Activated B cell treated with CpG ODN at 0.5 μM for 24 hours (primary cell): Measurements from ENCODE around the gene GPM6B. TPM values are rescaled to one million over a fixed set of nuclear protein-coding genes. Genes with fewer than 3 reads are reported as not detected.

Experiments used
- ATAC-seq: fragments of 200-7000 bp; cut with Tn5 transposase; one replicate; pipeline ENCODE4 v1.10.0; 2021; ENCODE audit warnings: low read depth, mild to moderate bottlenecking, moderate library complexity
- CTCF ChIA-PET: fragments of 350-600 bp; sonication (Branson Sonifier 250); formaldehyde crosslinking; loops from one replicate; lab custom pipeline; 2021; ENCODE audit warnings: antibody characterized with exemption; lab: Charles Lee
- POLR2A ChIA-PET: fragments of 350-600 bp; sonication (Branson Sonifier 250); formaldehyde crosslinking; loops from one replicate; lab custom pipeline; 2021; ENCODE audit warnings: antibody characterized with exemption; lab: Charles Lee
- DNase-seq: peaks from one replicate; pipeline ENCODE4 v3.0.0; 2022
- H3K27ac Mint-ChIP-seq: one replicate; pipeline ENCODE4 v1.8.0; 2020; ENCODE audit warnings: mixed read lengths
- H3K27me3 Mint-ChIP-seq: one replicate; pipeline ENCODE4 v1.8.0; 2021; ENCODE audit warnings: mixed read lengths
- H3K36me3 Mint-ChIP-seq: one replicate; pipeline ENCODE4 v1.8.0; 2021; ENCODE audit warnings: low read depth, mixed read lengths
- H3K4me1 Mint-ChIP-seq: one replicate; pipeline ENCODE4 v1.8.0; 2021; ENCODE audit warnings: mixed read lengths
- H3K4me3 Mint-ChIP-seq: one replicate; pipeline ENCODE4 v1.8.0; 2020; ENCODE audit warnings: mild to moderate bottlenecking, mixed read lengths
- H3K9me3 Mint-ChIP-seq: one replicate; pipeline ENCODE4 v1.8.0; 2020; ENCODE audit warnings: mixed read lengths
- CTCF ChIP-seq: fragments of 200-600 bp; IDR thresholded peaks from one replicate; pipeline ENCODE4 v1.8.0; 2022; ENCODE audit warnings: antibody characterized with exemption, mild to moderate bottlenecking
- intact Hi-C: fragments of 100-400 bp; cut with micrococcal nuclease; formaldehyde crosslinking; loops from one replicate; pipeline ENCODE4 v1.15.1; 2024
- total RNA-seq: library from RNA; stranded (reverse); gene quantifications from 2 replicates; pipeline ENCODE4 v1.2.3, GENCODE V29; 2022

The GPM6B gene
- total RNA-seq, 1 donor from 2014 or later, result not detected

- Mint-ChIP-seq H3K27ac (no peak overlapping the region), H3K4me1 (peaks cover 66% of the 10 kb centered on the region), H3K36me3 (peaks cover 55% of the 10 kb centered on the region), H3K4me3 (no peak overlapping the region), H3K27me3 (no peaks in the 10 kb centered on the region), H3K9me3 (no peaks in the 10 kb centered on the region)
- ATAC-seq (no peak), DNase-seq (no peak)
- TF ChIP-seq CTCF, result no peak
- ChIA-PET POLR2A (interaction anchor here (0.6 kb wide), 2 partner anchors 87 to 780 kb away, joined by 3 read pairs; no protein-coding TSS in a partner anchor), CTCF (no interaction called here)
- intact Hi-C loops, result no loop called here
Observed at GRCh38 chrX:13756381-13756780, 60.5 kb downstream of the GPM6B start.

- ATAC-seq, result no peak
- peaks cover 64% of the 10 kb centered on the region for H3K4me1 Mint-ChIP-seq
Observed at GRCh38 chrX:13755254-13755653, 61.6 kb downstream of the GPM6B start.

GRCh38 chrX:13754765-13755164 is 62.1 kb downstream of the GPM6B start:
- no peak for TF ChIP-seq CTCF
- no peak overlapping the region for H3K4me3 Mint-ChIP-seq
- H3K27ac Mint-ChIP-seq, result peak overlapping the region; percentile 59
- DNase-seq (no peak), ATAC-seq (no peak)
- POLR2A ChIA-PET, result interaction anchor here (1.0 kb wide), 1 partner anchor 21 kb away, joined by 8 read pairs; the partner anchor contains the start of genes OFD1 and TRAPPC2
- no peaks in the 10 kb centered on the region for H3K27me3 Mint-ChIP-seq
- no peaks in the 10 kb centered on the region for H3K9me3 Mint-ChIP-seq
- intact Hi-C loops, result loop anchor here (5.0 kb wide), 1 partner anchor 247 kb away; no protein-coding TSS in a partner anchor
- peaks cover 62% of the 10 kb centered on the region for H3K4me1 Mint-ChIP-seq
- CTCF ChIA-PET, result interaction anchor here (0.8 kb wide), 2 partner anchors 274 to 1395 kb away, joined by 3 read pairs; no protein-coding TSS in a partner anchor
- H3K36me3 Mint-ChIP-seq, result peaks cover 55% of the 10 kb centered on the region

More at GRCh38 chrX:13755254-13755653, 61.6 kb downstream of the GPM6B start:
- Mint-ChIP-seq H3K9me3 (no peaks in the 10 kb centered on the region), H3K27ac (peak overlapping the region; percentile 59), H3K4me3 (peak overlapping the region; percentile 32), H3K36me3 (peaks cover 56% of the 10 kb centered on the region), H3K27me3 (no peaks in the 10 kb centered on the region)
- intact Hi-C loops, result no loop called here
- ChIA-PET CTCF (interaction anchor here (0.8 kb wide), 2 partner anchors 273 to 1395 kb away, joined by 3 read pairs; no protein-coding TSS in a partner anchor), POLR2A (interaction anchor here (1.0 kb wide), 1 partner anchor 21 kb away, joined by 8 read pairs; the partner anchor contains the start of genes OFD1 and TRAPPC2)
- no peak for TF ChIP-seq CTCF
- no peak for DNase-seq

- H3K9me3 Mint-ChIP-seq, result no peaks in the 10 kb centered on the region
- H3K27ac Mint-ChIP-seq, result peak overlapping the region; percentile 88
- ATAC-seq, result peak; percentile 66
- CTCF ChIA-PET, result interaction anchor here (0.9 kb wide), 1 partner anchor 938 kb away, joined by 3 read pairs; no protein-coding TSS in a partner anchor
- POLR2A ChIA-PET, result interaction anchor here (0.6 to 1.5 kb wide), 8 partner anchors 10 to 778 kb away, joined by 3 to 12 read pairs (median 4); partner anchors contain the start of genes OFD1, TCEANC, TMSB4X and TRAPPC2
- TF ChIP-seq CTCF, result no peak
- DNase-seq, result no peak
- peaks cover 44% of the 10 kb centered on the region for H3K4me1 Mint-ChIP-seq
- intact Hi-C loops, result loop anchor here (5.0 kb wide), 1 partner anchor 245 kb away; no protein-coding TSS in a partner anchor
- peak overlapping the region; percentile 60 for H3K4me3 Mint-ChIP-seq
- no peaks in the 10 kb centered on the region for H3K27me3 Mint-ChIP-seq
- H3K36me3 Mint-ChIP-seq, result peaks cover 52% of the 10 kb centered on the region
Observed at GRCh38 chrX:13752646-13753045, 64.2 kb downstream of the GPM6B start.

- Mint-ChIP-seq H3K27ac (peak overlapping the region; percentile 88), H3K27me3 (no peaks in the 10 kb centered on the region), H3K4me1 (peaks cover 49% of the 10 kb centered on the region), H3K36me3 (peaks cover 55% of the 10 kb centered on the region), H3K9me3 (no peaks in the 10 kb centered on the region), H3K4me3 (no peak overlapping the region)
- DNase-seq (no peak), ATAC-seq (no peak)
- ChIA-PET CTCF (interaction anchor here (0.9 kb wide), 1 partner anchor 938 kb away, joined by 3 read pairs; no protein-coding TSS in a partner anchor), POLR2A (interaction anchor here (0.6 to 1.5 kb wide), 7 partner anchors 9 to 777 kb away, joined by 3 to 12 read pairs (median 4); partner anchors contain the start of genes GEMIN8, OFD1, TCEANC and TMSB4X)
- intact Hi-C loops, result loop anchor here (5.0 kb wide), 1 partner anchor 245 kb away; no protein-coding TSS in a partner anchor
- no peak for TF ChIP-seq CTCF
Observed at GRCh38 chrX:13752141-13752540, 64.8 kb downstream of the GPM6B start.
